Panc1 (cell line): ENCODE data around the gene PTPN2. TPM values are rescaled to one million over a fixed set of nuclear protein-coding genes. Genes with fewer than 3 reads are reported as not detected.

Experiments used
- ATAC-seq: fragments of 200-7000 bp; cut with Tn5 transposase; 2 replicates; pipeline ENCODE4 v1.9.1; 2020; ENCODE audit warnings: mild to moderate bottlenecking, moderate library complexity
- BruUV-seq: library from RNA; stranded (reverse); fragments of 400-500 nt; replicated peaks from 2 replicates; lab custom pipeline; 2021; lab: Mats Ljungman, UMichigan
- CTCF ChIA-PET: fragments of 300-600 bp; sonication (Branson Sonifier 250); formaldehyde crosslinking; loops from one replicate; lab custom pipeline; 2022; ENCODE audit warnings: antibody characterized with exemption; lab: Charles Lee
- POLR2A ChIA-PET: fragments of 300-600 bp; sonication (Branson Sonifier 250); formaldehyde crosslinking; loops from one replicate; lab custom pipeline; 2022; ENCODE audit warnings: antibody characterized with exemption; lab: Charles Lee
- DNase-seq: peaks from one replicate; pipeline ENCODE4 v3.0.0-alpha.2; 2010; ENCODE audit warnings: low read depth, low spot score
- H3K27ac ChIP-seq: 2 replicates; pipeline ENCODE4 v1.5.1; 2011; ENCODE audit warnings: mild to moderate bottlenecking, low read length, inconsistent platforms
- H3K27me3 ChIP-seq: fragments of 200-500 bp; sonication (Bioruptor generic); 2 replicates; pipeline ENCODE4 v1.6.0; 2014; ENCODE audit warnings: low read length, inconsistent platforms; ENCODE audit not compliant: control insufficient read depth, insufficient read depth
- H3K36me3 ChIP-seq: fragments of 200-500 bp; sonication (Bioruptor generic); 2 replicates; pipeline ENCODE4 v1.5.1; 2014; ENCODE audit warnings: inconsistent platforms, mild to moderate bottlenecking, low read length, moderate library complexity; ENCODE audit not compliant: control insufficient read depth, insufficient read depth
- H3K4me1 ChIP-seq: 2 replicates; pipeline ENCODE4 v1.5.1; 2011; ENCODE audit warnings: inconsistent platforms, mild to moderate bottlenecking, low read length, moderate library complexity; ENCODE audit not compliant: control insufficient read depth, insufficient read depth
- H3K4me3 ChIP-seq, 2 experiments: 2 replicates each; pipeline ENCODE4 v1.5.1; 2011 to 2012; ENCODE audit warnings: low read depth in 2 of 2, low read length in 2 of 2, mild to moderate bottlenecking in 2 of 2, inconsistent platforms in 1 of 2, moderate library complexity in 1 of 2
- H3K9me3 ChIP-seq: fragments of 200-500 bp; sonication (Bioruptor generic); 2 replicates; pipeline ENCODE4 v1.5.1; 2014; ENCODE audit warnings: low read depth, mild to moderate bottlenecking, inconsistent platforms, low read length, moderate library complexity; ENCODE audit not compliant: control insufficient read depth, insufficient read depth
- POLR2AphosphoS5 ChIP-seq: IDR thresholded peaks from 2 replicates; pipeline ENCODE4 v1.6.1; 2012; ENCODE audit warnings: mild to moderate bottlenecking, low read depth, low read length, moderate library complexity
- SIN3A ChIP-seq: IDR thresholded peaks from 2 replicates; pipeline ENCODE4 v1.6.1; 2012; ENCODE audit warnings: low read depth, mild to moderate bottlenecking, low read length, moderate library complexity, borderline replicate concordance; ENCODE audit not compliant: insufficient read depth
- TCF7L2 ChIP-seq: IDR thresholded peaks from 2 replicates; pipeline ENCODE4 v1.6.1; 2011; ENCODE audit warnings: mild to moderate bottlenecking, low read depth, low read length, inconsistent platforms
- in situ Hi-C: cut with HindIII; loops from 2 replicates; pipeline ENCODE4 v1.10.0; 2016; ENCODE audit warnings: low sequenced_read_pairs, low pct_unique_long_range_greater_than_20kb
- intact Hi-C: fragments of 100-400 bp; cut with micrococcal nuclease; formaldehyde crosslinking; loops from one replicate; pipeline ENCODE4 v1.10.0; 2022; ENCODE audit not compliant: unreplicated experiment
- total RNA-seq: library from RNA; stranded (reverse); gene quantifications from one replicate; pipeline ENCODE4 v1.2.1, GENCODE V29; 2021; ENCODE audit not compliant: unreplicated experiment
- TF ChIP-seq, protein P1 (sequence below), 2 experiments: IDR thresholded peaks; 2 replicates each; pipeline ENCODE4 v1.6.1; 2011 to 2012; ENCODE audit warnings: low read depth in 2 of 2, control low read depth in 1 of 2, low read length in 1 of 2, mild to moderate bottlenecking in 1 of 2, moderate library complexity in 1 of 2; ENCODE audit not compliant: insufficient read depth in 1 of 2
- TF ChIP-seq, protein P2 (sequence below): fragments of 450-650 bp; IDR thresholded peaks from 2 replicates; pipeline ENCODE4 v1.5.1; 2017; ENCODE audit warnings: mild to moderate bottlenecking

The PTPN2 gene
- total RNA-seq, 1 experiment from 2014 or later: 34.8 TPM

DNA sequence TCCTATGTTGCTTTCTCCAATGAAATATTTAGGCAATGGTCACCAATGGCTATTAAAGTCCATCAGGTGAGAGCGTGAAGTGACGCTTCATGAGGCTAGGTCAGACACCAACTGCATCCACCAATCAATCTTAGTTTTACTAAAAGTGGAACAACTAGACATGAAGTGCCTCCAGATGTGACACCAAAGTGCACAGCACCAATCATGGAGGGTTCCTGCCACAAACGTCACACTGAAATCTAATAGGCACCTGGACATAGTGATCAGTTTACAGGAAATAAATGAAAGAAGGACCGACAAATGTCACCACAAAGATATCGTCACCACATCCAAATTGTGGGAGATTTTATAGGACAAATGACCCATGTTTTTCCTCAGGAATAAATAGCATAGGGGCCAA, 110.7 kb downstream of the PTPN2 start:
- ChIA-PET CTCF (no interaction called here), POLR2A (no interaction called here)
- in situ Hi-C loops: no loop called here
- no peak for TF ChIP-seq TCF7L2
- TF ChIP-seq SIN3A: no peak
- TF ChIP-seq, protein P1, sequence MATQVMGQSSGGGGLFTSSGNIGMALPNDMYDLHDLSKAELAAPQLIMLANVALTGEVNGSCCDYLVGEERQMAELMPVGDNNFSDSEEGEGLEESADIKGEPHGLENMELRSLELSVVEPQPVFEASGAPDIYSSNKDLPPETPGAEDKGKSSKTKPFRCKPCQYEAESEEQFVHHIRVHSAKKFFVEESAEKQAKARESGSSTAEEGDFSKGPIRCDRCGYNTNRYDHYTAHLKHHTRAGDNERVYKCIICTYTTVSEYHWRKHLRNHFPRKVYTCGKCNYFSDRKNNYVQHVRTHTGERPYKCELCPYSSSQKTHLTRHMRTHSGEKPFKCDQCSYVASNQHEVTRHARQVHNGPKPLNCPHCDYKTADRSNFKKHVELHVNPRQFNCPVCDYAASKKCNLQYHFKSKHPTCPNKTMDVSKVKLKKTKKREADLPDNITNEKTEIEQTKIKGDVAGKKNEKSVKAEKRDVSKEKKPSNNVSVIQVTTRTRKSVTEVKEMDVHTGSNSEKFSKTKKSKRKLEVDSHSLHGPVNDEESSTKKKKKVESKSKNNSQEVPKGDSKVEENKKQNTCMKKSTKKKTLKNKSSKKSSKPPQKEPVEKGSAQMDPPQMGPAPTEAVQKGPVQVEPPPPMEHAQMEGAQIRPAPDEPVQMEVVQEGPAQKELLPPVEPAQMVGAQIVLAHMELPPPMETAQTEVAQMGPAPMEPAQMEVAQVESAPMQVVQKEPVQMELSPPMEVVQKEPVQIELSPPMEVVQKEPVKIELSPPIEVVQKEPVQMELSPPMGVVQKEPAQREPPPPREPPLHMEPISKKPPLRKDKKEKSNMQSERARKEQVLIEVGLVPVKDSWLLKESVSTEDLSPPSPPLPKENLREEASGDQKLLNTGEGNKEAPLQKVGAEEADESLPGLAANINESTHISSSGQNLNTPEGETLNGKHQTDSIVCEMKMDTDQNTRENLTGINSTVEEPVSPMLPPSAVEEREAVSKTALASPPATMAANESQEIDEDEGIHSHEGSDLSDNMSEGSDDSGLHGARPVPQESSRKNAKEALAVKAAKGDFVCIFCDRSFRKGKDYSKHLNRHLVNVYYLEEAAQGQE (IDR thresholded peaks at IDR 0.05; ENCODE audit: insufficient read depth in 1 of 2, low read depth in 2 of 2, low read length in 1 of 2): no peak
- no peak for TF ChIP-seq POLR2AphosphoS5
- TF ChIP-seq, protein P2, sequence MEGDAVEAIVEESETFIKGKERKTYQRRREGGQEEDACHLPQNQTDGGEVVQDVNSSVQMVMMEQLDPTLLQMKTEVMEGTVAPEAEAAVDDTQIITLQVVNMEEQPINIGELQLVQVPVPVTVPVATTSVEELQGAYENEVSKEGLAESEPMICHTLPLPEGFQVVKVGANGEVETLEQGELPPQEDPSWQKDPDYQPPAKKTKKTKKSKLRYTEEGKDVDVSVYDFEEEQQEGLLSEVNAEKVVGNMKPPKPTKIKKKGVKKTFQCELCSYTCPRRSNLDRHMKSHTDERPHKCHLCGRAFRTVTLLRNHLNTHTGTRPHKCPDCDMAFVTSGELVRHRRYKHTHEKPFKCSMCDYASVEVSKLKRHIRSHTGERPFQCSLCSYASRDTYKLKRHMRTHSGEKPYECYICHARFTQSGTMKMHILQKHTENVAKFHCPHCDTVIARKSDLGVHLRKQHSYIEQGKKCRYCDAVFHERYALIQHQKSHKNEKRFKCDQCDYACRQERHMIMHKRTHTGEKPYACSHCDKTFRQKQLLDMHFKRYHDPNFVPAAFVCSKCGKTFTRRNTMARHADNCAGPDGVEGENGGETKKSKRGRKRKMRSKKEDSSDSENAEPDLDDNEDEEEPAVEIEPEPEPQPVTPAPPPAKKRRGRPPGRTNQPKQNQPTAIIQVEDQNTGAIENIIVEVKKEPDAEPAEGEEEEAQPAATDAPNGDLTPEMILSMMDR: no peak
- Histone ChIP-seq H3K36me3 (no peaks in the 10 kb centered on the region), H3K27ac (no peak overlapping the region), H3K4me3 (no peak overlapping the region), H3K4me1 (no peaks in the 10 kb centered on the region), H3K9me3 (no peaks in the 10 kb centered on the region), H3K27me3 (no peaks in the 10 kb centered on the region)
- ATAC-seq (no peak), DNase-seq (no peak)
- BruUV-seq: no TSS peak
- intact Hi-C loops: no loop called here

DNA sequence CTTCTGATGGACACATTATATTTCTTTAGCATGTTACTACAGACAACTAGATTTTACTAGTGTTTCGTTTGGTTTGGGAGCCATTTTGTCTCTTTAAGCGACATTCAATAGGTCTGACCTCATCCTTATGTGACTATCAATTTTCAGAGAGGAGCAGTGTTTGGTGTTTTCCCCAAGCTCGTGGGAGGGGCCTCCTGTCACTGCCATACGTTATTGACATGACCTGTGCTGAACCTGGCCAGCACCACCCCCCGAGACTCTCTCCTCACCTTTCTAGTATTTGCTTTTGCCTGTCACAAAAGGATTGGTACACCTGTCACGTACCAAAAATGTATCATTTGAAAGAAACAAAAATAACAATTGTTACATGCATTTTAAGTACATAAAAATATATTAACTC, 111.9 kb downstream of the PTPN2 start:
- in situ Hi-C loops: no loop called here
- ATAC-seq (no peak), DNase-seq (no peak)
- intact Hi-C loops: no loop called here
- CTCF ChIA-PET: no interaction called here
- BruUV-seq: no TSS peak
- Histone ChIP-seq H3K4me3 (no peak overlapping the region), H3K36me3 (no peaks in the 10 kb centered on the region), H3K4me1 (no peaks in the 10 kb centered on the region), H3K9me3 (no peaks in the 10 kb centered on the region), H3K27me3 (no peaks in the 10 kb centered on the region), H3K27ac (no peak overlapping the region)
- TF ChIP-seq, protein P2: no peak
- POLR2A ChIA-PET: no interaction called here
